Spleen (tissue), 7 donors: ENCODE data around the gene ADD2.

ENCODE experiments used
- CTCF ChIP-seq, 11 experiments: fragments of 200-600 bp in 7 of 11; fragments of 450-650 bp in 4 of 11; sonication (generic) in 4 of 11; IDR thresholded peaks in 8 of 11; conservative IDR thresholded peaks in 3 of 11; 1 replicate in 7 of 11; 2 replicates in 4 of 11; pipeline versions ENCODE4 v1.4.0 to v1.8.0; 2016 to 2021; ENCODE audit warnings: antibody characterized with exemption in 11 of 11, inconsistent platforms in 4 of 11, mild to moderate bottlenecking in 1 of 11
- POLR2A ChIP-seq, 3 donors: fragments of 450-650 bp; IDR thresholded peaks; one replicate each; pipeline ENCODE4 v1.5.1; 2017; ENCODE audit warnings: antibody characterized with exemption in 3 of 3, mild to moderate bottlenecking in 1 of 3
- donor health status: DM: no; HTN: no; CAD: no; lungs with moderate emphysema.
- donor health status: DM: no; HTN: no; CAD: no.
- donor health status: DM: no; HTN: no; CAD: no.

DNA sequence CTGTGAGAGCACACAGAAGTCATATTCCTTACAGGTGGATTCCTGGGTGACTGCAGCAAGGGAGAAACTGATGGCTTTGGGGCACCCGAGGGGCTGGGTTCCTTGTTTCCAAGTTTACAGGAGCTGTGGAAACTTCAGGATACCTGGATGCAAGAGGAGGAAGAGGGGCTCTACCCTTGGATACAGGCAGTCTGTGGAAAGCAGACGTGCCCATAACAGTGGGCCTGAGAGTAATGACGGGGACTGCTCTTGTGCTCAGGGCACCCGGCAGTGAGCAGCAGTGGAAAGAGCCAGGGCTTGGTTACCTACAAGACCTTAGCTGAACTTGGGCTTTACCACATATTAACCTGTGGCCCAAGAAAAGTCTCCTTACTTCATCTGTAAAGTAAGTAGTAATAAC, 112.2 kb downstream of the ADD2 start:
- TF ChIP-seq CTCF (IDR thresholded peaks at IDR 0.05 in 8 of 11, conservative IDR thresholded peaks at IDR 0.05 in 3 of 11) (no peak), POLR2A (IDR thresholded peaks at IDR 0.05) (no peak)
